Heart right ventricle (tissue), 16 donors: Measurements from ENCODE around the gene SLC10A3. TPM values are rescaled to one million over a fixed set of nuclear protein-coding genes. Genes with fewer than 3 reads are reported as not detected.
A peak's percentile ranks its signal among the peaks of the same experiment; 100 is the strongest.

Experiments
- ATAC-seq, 8 donors: fragments of 200-7000 bp; cut with Tn5 transposase; one replicate each; pipeline ENCODE4 v1.9.1; 2020; ENCODE audit warnings: mild to moderate bottlenecking in 8 of 8, moderate library complexity in 8 of 8, moderate number of reproducible peaks in 1 of 8
- DNase-seq, 2 donors: peaks; one replicate each; pipeline ENCODE4 v3.0.0-alpha.2; 2020
- H3K27ac ChIP-seq, 10 donors: fragments of 200-600 bp; sonication (generic) in 2 of 10; one replicate each; pipeline versions ENCODE4 v1.5.0 to v1.8.0; 2020 to 2022; ENCODE audit warnings: mild to moderate bottlenecking in 3 of 10
- H3K27me3 ChIP-seq, 7 donors: fragments of 200-600 bp; one replicate each; pipeline ENCODE4 v1.8.0; 2021 to 2022; ENCODE audit warnings: mild to moderate bottlenecking in 2 of 7
- H3K36me3 ChIP-seq, 9 donors: fragments of 200-600 bp; sonication (generic) in 1 of 9; one replicate each; pipeline versions ENCODE4 v1.5.0 to v1.8.0; 2020 to 2022; ENCODE audit warnings: mild to moderate bottlenecking in 2 of 9
- H3K4me1 ChIP-seq, 9 donors: fragments of 200-600 bp; sonication (generic) in 1 of 9; one replicate each; pipeline versions ENCODE4 v1.5.0 to v1.8.0; 2020 to 2022; ENCODE audit warnings: mild to moderate bottlenecking in 4 of 9
- H3K4me3 ChIP-seq, 10 donors: fragments of 200-600 bp; sonication (generic) in 2 of 10; one replicate each; pipeline versions ENCODE4 v1.5.0 to v1.8.0; 2020 to 2022; ENCODE audit warnings: mild to moderate bottlenecking in 7 of 10, moderate library complexity in 2 of 10
- H3K9me3 ChIP-seq, 11 donors: fragments of 200-600 bp in 10 of 11; sonication (generic) in 2 of 11; one replicate each; pipeline versions ENCODE4 v1.5.0 to v1.8.0; 2013 to 2022; ENCODE audit warnings: mild to moderate bottlenecking in 2 of 11, control low read depth in 1 of 11, moderate library complexity in 1 of 11
- WGBS, 2 donors: extraction: QIAGEN DNeasy Blood & Tissue Kit; methylation state at CpG; one replicate each; pipeline ENCODE4 v1.1.7; 2013; ENCODE audit warnings: inconsistent platforms in 1 of 2; 5-methylcytosine and 5-hydroxymethylcytosine counted together
- intact Hi-C, 10 donors: fragments of 100-400 bp; cut with DNase I; formaldehyde crosslinking; loops; one replicate each; pipeline versions ENCODE4 v1.11.1 to v1.14.2; 2022
- polyA plus RNA-seq, 2 donors: library from polyadenylated mRNA; stranded (reverse); fragments of 200-250 nt; gene quantifications; one replicate each; pipeline ENCODE4 v1.2.3, GENCODE V29; 2013
- total RNA-seq, 10 donors: library from RNA; stranded (reverse); fragmentation: NEBNext Ultra II Directional in 3 of 10; extraction: Animal tissue kit (Norgen Biotek cat#: 25700) in 3 of 10; gene quantifications; one replicate each; pipeline versions ENCODE4 v1.2.1 to v1.2.4, GENCODE V29; 2021 to 2023
- TF ChIP-seq, protein P1 (sequence below), 9 donors: fragments of 200-600 bp; sonication (generic) in 2 of 9; IDR thresholded peaks; one replicate each; pipeline versions ENCODE4 v1.5.0 to v1.8.0; 2021 to 2022; ENCODE audit warnings: antibody characterized with exemption in 9 of 9, mild to moderate bottlenecking in 5 of 9, moderate library complexity in 1 of 9
- donor health status: Arrhythmogenic right ventricular cardiomyopathy.
- donor health status: ischemic (EF 13 %, LVEDD 7.1; RV severe dilation, severe dysfunction).
- donor health status: healthy with polysubstance abuse.
- donor health status: DM: no; HTN: yes; CAD: no.
- donor health status: DM: no; HTN: no; CAD: no.
- donor health status: ischemic (EF 25% LVEDD 6.9; RV normal size, moderate dysfunction).
- donor health status: ischemic (EF 25% LVEDD 5.7; RV mildly dilated, moderate dysfunction).
- donor health status: healthy.
- donor health status: DM: yes; HTN: yes; CAD: no.
- donor health status: Ischemic cardiomyopathy.
- donor health status: ischemic (EF 35%, LVEDD 5.7; RV mildly dilated, moderate dysfunction).
- donor health status: nonischemic (EF 11% LVEDD 7.7; RV severe dilation, severe dysfunction).
- donor health status: DM: yes; HTN: yes; CAD: no.
- donor health status: PGD.
- donor health status: ischemic (EF 29% LVEDD 5.4; RV normal size, mild dysfunction).
- donor health status: nonischemic (EF 23%, LVEDD 6.1; RV moderate dilation, normal function).

The SLC10A3 gene
- total and polyA plus RNA-seq, 12 donors: 8.7 to 38.1 (median 12.1) TPM

GRCh38 chrX:154441564-154441963, 48.9 kb downstream of the SLC10A3 start:
- intact Hi-C loops: no loop called here
- DNase-seq (no peak), ATAC-seq (no peak)
- Histone ChIP-seq H3K36me3 (peaks cover 0 to 41% (median 5%) of the 10 kb centered on the region in 9 donors), H3K4me3 (no peak overlapping the region), H3K27ac (no peak overlapping the region), H3K4me1 (peaks cover 0 to 39% (median 24%) of the 10 kb centered on the region in 9 donors), H3K9me3 (no peaks in the 10 kb centered on the region), H3K27me3 (no peaks in the 10 kb centered on the region)
- WGBS, 2 donors: 82 to 89% methylated on average over 11 of the region's 11 CpGs
- TF ChIP-seq, protein P1, sequence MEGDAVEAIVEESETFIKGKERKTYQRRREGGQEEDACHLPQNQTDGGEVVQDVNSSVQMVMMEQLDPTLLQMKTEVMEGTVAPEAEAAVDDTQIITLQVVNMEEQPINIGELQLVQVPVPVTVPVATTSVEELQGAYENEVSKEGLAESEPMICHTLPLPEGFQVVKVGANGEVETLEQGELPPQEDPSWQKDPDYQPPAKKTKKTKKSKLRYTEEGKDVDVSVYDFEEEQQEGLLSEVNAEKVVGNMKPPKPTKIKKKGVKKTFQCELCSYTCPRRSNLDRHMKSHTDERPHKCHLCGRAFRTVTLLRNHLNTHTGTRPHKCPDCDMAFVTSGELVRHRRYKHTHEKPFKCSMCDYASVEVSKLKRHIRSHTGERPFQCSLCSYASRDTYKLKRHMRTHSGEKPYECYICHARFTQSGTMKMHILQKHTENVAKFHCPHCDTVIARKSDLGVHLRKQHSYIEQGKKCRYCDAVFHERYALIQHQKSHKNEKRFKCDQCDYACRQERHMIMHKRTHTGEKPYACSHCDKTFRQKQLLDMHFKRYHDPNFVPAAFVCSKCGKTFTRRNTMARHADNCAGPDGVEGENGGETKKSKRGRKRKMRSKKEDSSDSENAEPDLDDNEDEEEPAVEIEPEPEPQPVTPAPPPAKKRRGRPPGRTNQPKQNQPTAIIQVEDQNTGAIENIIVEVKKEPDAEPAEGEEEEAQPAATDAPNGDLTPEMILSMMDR (IDR thresholded peaks at IDR 0.05): no peak

- ATAC-seq: no peak
- H3K36me3 ChIP-seq: peaks cover 0 to 37% (median 5%) of the 10 kb centered on the region in 9 donors
Observed at GRCh38 chrX:154440623-154441357, 49.6 kb downstream of the SLC10A3 start.

DNA sequence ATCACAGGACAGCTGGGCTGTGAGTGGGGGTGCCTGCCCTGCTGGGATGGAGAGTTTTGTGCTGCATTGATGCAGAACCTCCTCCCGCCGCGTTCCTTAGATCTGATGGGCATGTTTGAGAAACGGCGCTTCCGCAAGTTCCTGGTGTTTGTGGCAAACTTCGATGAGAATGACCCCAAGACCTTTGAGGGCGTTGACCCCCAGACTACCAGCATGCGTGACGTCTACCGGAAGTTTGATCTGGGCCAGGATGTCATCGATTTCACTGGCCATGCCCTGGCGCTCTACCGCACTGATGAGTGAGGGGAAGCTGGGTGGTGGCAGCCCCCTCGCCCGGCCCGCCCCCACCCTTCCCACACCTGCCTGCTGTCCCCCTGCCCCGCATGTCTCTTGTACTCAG, 50.6 kb downstream of the SLC10A3 start:
- H3K9me3 ChIP-seq: no peaks in the 10 kb centered on the region
- TF ChIP-seq, protein P1 (IDR thresholded peaks at IDR 0.05): no peak
- H3K36me3 ChIP-seq: peaks cover 0 to 46% (median 5%) of the 10 kb centered on the region in 9 donors
- ATAC-seq (no peak), DNase-seq (no peak)
- intact Hi-C loops: loop anchor here in 1 of 10 donors (5.0 kb wide), 1 partner anchor 37 kb away; the partner anchor contains the start of gene LAGE3
- 91 to 94% methylated on average over 17 to 18 of the region's 18 CpGs for WGBS, 2 donors
- H3K27me3 ChIP-seq: no peaks in the 10 kb centered on the region
- H3K4me3 ChIP-seq: no peak overlapping the region
- no peak overlapping the region for H3K27ac ChIP-seq
- H3K4me1 ChIP-seq: peaks cover 0 to 33% (median 18%) of the 10 kb centered on the region in 9 donors

More at GRCh38 chrX:154440623-154441357, 49.6 kb downstream of the SLC10A3 start:
- WGBS, 2 donors: 86 to 87% methylated on average over 15 to 17 of the region's 17 CpGs
- H3K27ac ChIP-seq: no peak overlapping the region
- intact Hi-C loops: no loop called here
- TF ChIP-seq, protein P1 (IDR thresholded peaks at IDR 0.05): no peak
- H3K27me3 ChIP-seq: no peaks in the 10 kb centered on the region
- no peak overlapping the region for H3K4me3 ChIP-seq
- H3K4me1 ChIP-seq: peaks cover 0 to 42% (median 24%) of the 10 kb centered on the region in 9 donors
- H3K9me3 ChIP-seq: no peaks in the 10 kb centered on the region
- no peak for DNase-seq

DNA sequence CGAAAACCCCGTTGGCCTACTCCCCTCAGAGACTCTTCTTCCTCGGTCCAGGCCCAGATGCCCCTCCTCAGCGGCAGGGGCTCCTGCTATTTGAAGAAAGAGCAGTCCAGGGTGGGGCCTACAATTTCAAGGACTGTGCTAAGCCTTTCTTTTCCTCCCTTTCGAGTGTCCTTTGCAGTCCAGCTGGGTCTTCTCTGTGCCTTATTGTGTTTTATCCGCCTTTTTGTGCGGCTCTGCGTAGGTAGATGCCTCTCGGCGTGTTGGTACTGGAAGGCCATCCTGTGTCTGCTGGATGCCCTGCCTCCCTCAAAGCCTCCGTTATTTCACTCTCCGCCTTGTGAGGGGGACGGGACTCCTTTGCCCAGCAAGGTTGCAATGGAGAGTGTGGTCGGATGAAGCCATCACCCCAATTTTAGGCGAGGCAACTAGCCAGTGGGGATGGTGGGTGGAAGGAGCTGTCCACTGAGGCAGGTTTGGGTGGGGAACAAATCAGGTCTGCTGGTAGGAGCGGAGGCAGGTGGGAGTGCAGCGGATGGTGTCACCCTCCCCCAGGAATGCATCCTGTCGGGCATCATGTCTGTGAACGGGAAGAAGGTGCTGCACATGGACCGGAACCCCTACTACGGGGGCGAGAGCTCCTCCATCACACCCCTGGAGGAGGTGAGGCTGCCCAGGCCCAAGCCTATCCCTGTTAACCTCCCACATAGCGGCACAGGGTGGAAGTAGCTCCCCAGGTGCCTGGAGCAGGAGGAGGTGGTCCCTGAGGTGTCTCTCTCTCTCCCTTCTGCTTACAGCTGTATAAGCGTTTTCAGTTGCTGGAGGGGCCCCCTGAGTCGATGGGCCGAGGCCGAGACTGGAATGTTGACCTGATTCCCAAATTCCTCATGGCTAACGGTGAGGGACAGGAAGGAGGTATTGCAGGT, 52.2 kb downstream of the SLC10A3 start:
- ATAC-seq: no peak
- Histone ChIP-seq H3K9me3 (no peaks in the 10 kb centered on the region), H3K27me3 (no peaks in the 10 kb centered on the region), H3K4me1 (peaks cover 0 to 24% (median 13%) of the 10 kb centered on the region in 9 donors), H3K27ac (peak overlapping the region in 6 of 10 donors; percentile 81 to 93 (median 90)), H3K36me3 (peaks cover 0 to 60% (median 5%) of the 10 kb centered on the region in 9 donors), H3K4me3 (peak overlapping the region; percentile 50 to 89 (median 80))
- intact Hi-C loops: loop anchor here in 1 of 10 donors (5.0 kb wide), 1 partner anchor 39 kb away; the partner anchor contains the start of gene LAGE3
- 31 to 36% methylated on average over 26 to 28 of the region's 28 CpGs for WGBS, 2 donors
- DNase-seq: no peak
- TF ChIP-seq, protein P1 (IDR thresholded peaks at IDR 0.05): no peak
